Activated naive CD4-positive, alpha-beta T cell treated with anti-CD3 and anti-CD28 coated beads, Interleukin-2, amount 50 U/mL, for 16 hours (primary cell): ENCODE data around the gene ARID3A.

Source experiments
- DNase-seq: peaks from one replicate; pipeline ENCODE4 v3.0.0-alpha.2; 2020

Gene ARID3A

DNA sequence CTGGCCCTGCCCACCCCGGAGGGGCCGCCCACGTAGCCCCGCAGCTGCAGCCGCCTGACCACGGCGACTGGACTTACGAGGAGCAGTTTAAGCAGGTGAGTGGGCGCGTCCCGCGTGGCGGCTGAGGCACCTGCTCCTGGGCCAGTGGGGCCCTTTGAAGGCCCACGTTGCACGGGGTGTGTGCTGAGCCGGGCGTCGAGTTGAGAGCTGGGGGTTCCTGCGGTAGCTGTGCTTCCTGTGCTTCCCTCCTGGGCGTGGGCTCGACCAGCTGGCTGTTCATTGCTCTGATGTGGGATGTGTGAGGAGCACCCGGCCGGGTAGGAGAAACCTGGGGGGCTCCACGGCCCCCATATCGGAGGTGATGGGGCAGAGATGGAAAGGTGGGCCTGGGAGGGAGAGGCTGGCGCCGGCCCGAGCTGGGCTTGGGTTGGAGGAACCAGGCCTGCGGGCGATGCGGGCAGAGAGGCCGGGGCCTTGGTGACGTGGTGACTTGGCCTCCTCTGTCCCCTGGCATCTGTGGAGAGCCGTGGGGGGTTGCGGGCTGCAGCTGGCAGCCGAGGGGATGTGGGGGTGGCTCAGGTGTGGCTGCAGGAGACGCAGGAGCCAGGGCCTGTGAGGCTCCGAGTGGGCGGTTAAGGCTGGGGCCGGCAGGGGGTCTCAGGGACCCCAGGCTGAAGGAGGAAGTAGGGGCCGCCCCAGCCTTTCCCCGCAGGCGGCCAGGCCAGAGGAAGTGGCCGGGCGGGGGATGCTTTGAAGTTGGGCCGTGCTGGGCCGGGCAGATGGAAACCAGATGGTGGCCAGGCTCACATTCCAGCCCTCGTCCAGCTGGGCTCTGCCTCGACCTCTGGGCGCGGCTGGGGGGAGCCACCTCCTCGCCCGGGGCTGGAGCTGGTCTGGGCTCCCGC is 7.1 kb downstream of the ARID3A start:
- DNase-seq, result peak; percentile 40

DNA sequence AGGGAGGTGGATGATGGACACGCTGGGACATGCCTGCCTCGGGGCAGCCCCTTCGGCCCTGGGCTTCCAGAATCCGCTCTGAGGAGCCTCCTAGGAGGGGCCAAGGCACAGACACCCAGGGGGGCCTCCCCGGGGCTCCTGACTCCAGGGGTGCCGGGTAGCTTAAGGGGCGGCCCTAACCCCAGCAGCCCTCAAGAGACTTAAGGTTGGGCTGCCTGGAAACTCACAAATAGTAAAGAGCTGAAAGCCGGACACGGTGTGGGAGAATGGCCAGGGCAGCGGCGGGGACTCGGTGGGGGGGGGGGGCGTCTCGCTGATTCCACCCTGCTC is 7.7 kb downstream of the ARID3A start:
- no peak for DNase-seq

DNA sequence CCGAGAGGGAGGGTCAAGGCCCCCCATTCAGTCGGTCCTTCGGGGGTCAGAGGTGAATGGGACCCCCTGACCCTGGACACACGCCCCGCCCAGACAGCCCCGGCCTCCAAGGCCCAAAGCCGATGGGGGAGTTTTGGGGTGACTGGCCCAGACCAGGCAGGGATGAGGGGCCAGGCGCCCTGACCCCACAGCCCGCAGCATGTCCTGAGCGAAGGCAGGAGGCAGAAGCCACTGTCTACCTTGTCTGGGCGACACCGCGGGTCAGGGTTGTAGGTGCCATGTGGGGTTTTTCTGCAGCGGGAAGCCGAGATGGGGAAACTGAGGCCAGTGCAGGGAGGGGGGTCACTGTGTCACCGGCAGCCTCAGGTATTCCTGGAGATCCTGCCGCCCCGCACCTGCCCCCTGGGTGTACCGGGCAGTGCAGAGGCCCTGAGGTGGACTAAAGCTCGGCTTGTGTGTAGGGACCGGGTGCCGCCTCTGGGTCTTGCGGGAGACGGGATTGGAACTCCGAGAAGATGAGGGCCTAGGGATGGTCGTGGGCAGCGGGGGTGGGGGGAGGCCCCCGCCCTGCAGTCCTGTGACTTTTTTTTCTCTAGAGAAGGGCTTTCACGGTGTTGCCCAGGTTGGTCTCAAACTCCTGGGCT is 8.5 kb downstream of the ARID3A start:
- DNase-seq, result no peak

DNA sequence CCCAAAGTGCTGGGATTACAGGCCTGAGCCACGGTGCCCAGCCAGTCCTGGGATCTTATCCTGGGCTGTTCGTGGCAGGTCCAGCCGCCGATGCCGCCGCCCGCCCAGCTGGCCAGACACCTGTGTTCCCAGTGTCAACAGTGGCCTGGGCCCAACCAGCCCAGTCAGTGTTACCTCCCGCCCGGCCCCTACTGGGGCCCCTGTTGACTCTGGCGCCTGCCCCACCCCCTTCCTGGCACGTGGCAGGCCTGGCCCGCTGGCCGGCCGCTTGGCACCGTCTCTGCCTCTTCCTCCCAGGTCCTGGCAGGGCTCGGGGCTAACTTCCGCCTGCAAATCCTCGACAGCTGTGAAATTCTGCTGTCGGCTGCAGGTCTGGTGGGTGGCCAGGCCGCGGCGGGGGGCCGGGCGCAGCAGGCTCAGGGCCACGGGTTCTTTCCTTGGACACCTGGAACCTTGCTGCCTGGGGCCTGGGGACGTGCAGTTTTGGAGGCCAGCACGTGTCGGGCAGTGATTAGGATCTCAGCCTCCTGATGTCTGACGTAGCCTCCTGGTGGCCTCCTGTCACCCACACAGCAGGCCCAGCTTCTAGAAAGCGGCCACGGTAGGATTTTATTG is 9.1 kb downstream of the ARID3A start:
- no peak for DNase-seq

DNA sequence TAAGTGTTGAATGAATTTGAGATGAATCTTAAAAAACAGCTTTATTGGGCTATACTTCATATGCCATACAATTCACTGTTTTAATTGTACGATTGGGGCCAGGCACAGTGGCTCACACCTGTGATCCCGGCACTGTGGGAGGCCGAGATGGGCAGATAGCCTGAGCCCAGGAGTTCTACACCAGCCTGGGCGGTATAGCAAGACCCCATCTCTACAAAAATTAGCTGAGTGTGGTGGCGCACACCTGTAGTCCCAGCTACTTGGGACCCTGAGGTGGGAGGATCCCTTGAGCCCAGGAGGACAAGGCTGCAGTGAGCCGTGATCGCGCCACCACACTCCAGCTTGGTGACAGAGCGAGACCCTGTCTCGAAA is 10.3 kb downstream of the ARID3A start:
- DNase-seq, result no peak

DNA sequence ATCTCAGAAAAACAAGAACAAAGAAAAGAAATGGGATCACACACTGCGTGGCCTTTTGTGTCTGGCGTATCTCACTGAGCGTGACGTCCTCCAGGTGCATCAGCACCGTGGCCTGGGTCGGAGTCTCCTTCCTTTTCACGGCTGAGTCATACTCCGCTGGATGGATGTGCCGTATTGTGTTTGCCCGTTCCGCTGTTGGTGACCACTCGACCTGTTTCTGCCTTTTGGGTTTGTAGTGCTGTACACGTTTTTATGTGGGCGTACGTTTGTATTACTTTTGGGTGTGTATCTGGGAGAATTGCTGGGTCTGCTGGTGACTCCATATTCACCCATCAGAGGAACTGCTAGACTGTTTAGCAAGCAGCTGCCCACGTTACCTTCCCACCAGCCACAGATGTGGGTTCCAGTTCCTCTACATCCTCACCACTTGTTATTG is 11.4 kb downstream of the ARID3A start:
- DNase-seq, result peak; percentile 48

DNA sequence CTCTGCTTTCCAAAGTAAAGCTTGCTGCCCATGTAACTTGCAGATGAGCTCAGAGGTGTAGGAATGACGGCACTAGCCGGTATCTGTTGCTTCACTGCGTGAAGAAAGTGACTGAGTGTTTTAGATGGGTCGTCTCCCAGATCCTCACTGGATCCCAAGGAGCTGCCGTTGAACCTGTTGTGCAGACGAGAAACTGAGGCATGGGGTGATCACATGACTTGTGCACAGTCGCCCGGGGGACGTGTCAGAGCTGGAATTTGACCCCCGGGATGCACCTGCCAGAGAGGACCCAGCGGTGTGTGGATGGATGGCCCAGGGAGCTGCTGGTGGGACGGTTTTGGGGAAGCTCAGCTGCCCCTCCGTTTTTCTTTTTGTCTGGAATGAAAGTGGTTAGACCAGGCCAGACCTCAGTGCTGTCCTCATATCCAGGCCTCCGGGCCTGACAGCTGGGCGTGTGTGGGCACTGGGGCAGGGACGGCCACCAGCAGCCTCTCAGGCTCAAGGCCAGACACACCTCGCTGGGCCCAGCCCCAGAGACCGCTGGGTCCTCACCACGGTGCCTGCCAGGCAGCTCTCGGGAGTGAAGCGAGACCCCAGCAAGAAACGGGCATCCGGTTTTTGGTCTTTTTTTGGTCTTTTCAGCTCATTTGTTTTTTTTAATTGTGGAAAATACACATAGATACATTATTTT is 12.5 kb downstream of the ARID3A start:
- no peak for DNase-seq

DNA sequence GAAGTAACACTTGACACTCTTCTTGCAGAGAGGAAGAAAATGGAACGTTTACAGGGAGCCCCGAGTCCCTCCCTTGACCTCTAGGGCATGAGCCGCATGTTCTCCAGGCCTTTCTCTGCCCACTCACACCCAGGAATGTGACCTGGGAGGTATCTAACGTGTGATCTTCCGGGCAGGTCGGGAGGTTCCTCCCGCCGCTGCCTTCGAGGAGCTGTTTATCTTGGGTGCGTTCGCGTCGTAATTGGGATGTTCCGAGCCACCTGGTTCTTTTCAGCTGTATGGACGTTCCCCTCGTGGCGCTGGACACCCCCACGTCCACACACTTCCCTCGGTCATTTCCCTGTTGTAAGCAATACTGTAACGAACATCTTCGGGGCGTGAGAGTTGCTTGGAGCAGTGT is 13.6 kb downstream of the ARID3A start:
- DNase-seq, result no peak

DNA sequence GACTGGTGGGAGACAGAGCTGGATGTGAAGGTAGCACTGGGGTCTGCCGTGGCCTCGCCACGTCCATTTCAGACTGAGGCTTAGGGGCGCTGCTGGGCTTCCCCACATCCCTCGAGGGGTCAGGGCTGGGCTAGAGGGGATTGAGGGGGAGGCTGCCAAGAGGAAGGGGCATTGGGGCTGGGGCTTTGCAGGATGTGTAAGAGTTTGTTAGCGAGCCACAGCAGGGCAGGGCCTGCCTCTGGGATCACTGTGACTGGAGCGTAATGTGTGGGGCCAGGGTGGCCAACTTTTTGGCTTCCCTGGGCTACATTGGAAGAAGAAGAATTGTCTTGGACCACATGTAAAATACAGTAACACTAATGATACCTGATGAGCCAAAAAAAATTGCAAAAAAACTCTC is 14.1 kb downstream of the ARID3A start:
- DNase-seq, result no peak

DNA sequence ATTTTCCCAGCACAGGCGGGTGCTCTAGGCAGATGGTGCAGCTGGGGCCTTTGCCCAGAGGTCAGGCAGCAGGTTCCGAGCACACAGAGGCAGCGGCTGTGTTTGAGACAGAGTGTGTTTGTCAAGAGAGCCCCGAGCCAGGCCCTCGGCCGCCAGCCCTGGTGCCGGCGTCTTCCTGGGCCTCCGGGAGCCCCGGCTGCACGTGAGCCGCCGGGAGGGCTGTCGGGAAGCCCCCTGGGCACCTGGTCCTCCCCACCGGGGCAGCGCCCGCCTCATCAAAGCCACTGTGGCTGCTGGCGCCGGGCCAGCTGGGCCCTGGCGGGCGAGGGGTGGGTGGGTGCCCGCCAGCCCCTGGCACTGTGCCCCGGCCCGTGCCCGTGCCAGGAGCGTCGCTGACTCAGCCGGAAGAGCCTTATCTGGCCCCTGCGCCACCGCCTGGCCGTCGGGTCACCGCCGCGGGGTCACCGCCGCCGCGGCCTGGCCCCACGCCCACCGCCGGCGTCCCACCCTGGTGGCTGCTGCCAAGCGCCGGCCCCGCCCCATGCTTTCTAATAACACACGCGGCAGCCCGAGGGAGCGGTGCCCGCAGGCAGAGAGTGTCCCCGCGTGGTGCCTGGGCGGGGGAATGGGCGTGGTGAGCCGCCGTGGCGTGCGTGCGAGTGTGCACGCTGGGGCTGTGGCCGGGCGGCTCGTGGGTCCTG is 14.9 kb downstream of the ARID3A start:
- peak; percentile 74 for DNase-seq

DNA sequence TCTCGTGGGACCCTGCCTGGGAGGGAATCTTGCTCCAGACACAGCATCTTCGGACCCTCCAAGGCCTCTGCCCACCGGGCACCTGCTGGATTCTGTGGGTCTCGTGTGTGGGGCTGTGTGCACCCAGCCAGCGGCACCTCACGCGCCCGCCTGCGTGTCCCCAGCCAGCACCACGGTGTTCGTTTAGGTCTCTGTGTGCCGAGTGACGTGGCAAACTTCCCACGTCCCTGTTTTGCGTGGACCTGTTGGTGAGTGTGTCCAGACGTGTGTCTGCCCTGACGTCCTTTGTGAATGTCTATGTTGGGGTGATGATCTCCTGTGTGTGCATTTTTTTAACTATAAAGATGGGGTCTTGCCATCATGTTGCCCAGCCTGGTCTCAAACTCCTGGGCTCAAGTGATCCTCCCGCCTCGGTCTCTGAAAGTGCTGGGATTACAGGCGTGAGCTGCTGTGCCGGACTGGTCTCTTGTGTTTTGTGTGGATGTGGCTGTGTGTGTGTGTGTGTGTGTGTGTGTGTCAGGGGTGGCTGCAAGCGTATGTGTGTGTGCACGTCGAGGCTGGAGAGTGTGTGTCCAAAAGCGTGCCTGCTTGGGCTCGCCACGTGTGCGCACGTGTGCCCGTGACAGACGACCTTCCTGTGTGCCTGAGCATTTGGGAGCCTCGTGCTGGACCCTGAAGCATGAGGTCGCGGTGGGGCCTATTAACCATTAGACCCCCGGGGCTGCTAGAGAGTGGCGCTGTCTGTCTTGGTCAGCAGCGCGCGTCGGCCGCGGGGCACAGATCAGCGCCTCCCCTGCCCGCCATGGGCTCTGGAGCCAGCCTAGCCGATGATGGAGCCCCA is 15.7 kb downstream of the ARID3A start:
- no peak for DNase-seq

DNA sequence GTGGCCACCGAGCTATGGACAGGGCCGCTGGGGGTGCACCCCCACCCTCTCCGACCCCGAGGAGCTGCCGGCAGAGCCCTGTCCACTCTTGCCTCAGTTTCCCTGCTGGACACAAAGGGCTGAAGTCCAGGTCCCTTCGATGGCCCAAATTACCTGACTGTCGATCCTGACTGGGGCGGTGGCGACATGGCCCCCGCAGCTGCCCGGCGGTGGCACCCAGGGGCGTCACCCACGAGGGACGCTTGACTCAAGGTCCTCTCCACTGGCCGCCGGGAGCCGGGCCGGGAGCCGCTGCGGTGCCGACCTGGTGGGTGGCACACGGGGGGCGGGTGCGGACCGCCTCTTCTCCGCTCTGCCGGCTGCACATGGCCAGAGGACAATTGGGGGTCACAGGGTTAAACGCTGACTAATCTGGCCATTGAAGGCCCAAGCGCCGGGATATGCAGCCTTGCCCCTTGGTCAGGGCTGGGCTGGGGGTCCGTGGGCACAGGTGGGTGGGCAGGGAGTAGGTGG is 16.4 kb downstream of the ARID3A start:
- no peak for DNase-seq

DNA sequence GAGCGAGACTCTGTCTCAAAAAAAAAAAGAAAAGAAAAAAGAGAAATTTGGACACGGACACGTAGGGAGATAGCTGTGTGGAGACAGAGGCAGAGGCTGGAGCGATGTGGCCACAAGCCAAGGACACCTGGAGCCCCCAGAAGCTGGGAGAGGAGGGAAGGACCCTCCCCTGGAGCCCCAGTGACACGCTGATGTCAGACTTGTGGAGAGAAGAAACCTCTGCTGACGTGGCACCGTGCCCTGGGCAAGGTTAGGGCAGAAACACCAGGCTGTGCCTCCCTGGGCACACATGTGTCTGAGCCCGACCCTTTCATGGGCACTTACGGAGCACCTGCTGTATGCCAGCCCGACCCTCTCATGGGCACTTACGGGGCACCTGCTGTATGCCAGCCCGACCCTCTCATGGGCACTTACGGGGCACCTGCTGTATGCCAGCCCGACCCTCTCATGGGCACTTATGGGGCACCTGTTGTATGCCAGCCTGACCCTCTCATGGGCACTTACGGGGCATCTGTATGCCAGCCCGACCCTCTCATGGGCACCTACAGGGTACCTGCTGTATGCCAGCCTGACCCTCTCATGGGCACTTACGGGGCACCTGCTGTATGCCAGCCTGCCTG is 17.8 kb downstream of the ARID3A start:
- no peak for DNase-seq

DNA sequence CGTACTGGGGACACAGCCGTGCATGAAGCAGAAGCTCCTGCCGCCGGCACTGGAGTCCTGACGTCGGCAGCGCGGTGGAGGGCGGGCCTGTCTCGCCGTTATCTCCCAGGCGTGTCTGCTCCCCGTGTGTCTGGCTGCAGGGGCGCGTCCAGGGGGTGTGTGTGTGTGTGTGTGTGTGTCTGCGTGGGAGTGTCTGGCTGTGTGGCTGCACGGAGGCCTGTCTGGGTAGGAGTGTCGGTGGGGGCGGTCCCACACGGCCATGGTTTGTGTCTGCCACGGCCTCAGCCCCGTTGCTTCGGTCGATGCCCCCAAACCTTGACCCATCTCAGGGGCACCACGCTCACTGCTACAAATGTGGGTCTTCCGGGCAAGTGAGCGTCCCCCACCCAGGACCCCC is 18.3 kb downstream of the ARID3A start:
- no peak for DNase-seq

DNA sequence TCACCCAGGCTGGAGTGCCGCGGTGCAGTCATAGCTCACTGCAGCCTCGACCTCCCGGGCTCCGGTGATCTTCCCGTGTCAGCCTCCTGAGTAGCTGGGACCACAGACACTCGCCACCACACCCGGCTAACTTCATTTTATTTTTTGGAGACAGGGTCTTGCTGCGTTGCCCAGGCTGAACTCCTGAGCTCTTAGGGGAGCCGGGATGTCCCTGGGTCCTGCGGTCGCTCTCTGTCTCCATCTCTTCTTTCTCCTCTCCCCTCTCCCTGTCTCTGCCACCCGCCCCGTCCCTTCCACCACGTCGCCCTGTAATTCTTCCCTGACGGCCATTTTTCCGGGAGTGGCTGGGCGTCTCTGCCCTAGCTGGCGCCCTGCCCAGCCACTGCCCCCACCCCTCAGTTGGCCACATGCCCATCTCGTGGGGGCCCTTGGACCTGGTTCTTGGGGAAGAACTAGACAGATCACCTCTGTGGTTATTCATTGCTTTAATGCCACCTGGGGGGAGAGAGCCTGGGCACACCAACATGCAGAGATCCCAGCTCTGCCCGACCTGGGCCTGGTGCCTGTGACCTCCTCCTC is 18.9 kb downstream of the ARID3A start:
- no peak for DNase-seq

DNA sequence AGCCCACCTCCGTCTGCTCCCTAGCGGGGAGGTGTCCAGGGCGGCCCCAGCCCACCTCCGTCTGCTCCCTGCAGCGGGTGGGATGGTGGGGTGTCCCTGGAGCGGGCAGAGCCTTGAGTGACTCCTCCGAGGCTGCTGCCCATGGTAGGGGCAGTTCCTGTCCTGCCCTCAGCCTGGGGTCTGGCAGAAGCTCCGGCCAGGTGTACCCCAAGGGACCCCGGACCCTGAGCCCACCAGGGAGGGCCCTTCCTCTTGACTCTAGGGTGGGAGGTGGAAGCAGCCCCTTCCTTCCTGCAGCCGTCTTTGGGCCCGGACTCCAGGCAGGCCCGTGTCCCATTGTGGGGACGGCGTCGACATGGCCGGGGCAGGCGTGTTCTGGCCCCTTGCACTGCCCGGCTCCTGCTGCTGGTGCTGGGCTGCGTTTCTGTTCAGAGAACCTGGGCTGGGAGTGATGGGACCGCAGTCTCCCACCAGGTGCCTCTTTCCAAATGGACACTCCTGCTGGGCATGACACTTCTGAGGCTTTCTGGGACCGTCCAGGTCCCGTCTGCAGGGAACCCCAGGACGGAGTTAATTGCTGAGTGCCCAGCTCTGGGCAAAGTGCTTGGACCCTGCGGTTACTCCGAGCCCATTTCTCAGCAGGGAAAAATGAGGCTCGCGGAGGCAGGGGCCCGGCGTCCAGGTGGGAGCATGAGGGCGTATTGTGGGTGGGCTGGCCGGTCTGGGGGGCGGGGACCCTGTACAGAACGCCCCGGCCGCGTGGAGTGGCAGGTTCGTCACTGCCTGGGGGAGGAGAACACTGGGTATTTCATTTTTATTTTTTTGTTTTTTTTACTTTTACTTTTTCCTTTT is 19.8 kb downstream of the ARID3A start:
- DNase-seq, result no peak

DNA sequence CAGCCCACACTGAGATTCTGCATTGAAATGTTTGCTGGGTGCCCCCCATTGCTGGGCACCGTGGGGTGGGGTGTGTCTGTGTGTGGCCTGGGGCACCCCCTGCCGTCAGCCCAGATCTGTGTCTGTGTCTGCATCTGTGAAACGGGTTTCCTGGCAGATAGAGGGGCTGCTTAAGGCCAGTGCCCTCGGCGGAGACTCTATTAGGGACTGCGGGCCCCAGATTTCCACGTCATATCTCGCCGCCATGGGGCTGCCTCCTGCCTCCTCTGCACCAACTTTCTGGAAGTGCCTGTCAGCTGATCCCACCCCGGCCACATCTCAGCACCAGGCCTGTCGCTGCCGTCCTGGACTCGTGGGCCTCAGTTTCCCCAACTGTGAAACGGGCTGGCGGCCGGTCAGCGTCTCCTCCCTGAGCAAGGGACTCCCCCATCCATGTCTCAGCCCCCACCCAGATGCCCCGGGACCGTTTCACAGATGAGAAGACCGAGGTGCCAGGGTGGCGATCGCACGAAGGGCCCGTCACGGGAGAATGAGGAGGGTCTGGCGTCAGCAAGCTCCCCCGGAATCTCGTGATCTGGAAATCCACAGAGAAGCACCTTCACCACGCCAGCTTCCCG is 21.4 kb downstream of the ARID3A start:
- DNase-seq, result no peak

DNA sequence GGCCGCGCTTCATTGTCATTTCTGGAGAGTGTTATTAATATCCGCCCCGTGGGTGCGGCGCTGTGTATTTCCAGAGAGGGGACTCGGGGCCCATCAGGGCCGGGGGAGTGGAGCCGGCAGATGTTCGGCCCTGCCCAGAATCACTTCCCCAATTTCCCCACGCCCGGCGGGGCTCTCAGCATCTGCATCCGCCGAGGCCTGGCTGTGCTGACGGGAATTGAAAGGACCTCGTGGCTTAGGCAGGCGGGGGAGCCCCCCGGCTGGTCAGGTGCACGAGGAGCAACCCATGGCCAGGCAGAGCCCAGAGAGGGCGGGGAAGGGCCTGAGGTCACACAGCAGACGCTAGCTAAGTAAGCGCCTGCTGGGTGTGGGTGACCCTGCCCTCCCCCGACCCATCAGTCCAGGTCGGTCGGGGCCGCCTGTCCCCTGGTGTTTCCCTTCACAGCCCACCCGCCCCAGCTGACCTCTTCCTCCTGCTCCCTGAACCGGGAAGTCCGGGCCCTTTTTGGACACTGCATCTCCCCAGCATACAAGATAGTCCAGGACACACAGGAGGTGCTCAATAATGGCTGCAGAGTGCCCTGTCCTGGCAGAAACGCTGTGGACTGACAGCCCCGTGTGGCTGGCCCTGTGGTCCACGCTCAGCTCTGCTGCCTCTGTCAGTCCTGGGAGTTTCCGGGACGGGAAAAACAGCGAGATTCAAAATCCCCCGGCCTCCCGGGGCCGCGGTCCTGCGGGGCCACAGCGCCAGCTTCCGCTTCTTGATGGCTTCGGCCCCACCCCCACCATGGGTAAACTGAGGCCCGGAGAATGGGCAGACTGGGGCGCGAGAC is 22.1 kb downstream of the ARID3A start:
- DNase-seq, result no peak
